22Rv1 (cell line): ENCODE results near the gene LCOR.

ENCODE experiments used
- H3K27ac ChIP-seq: fragments of 450-650 bp; 2 replicates; pipeline ENCODE4 v1.5.1; 2017
- CTCF ChIP-seq: fragments of 450-650 bp; IDR thresholded peaks from 2 replicates; pipeline ENCODE4 v1.5.1; 2017; ENCODE audit warnings: mild to moderate bottlenecking
- ZFX ChIP-seq: fragments of 450-650 bp; IDR thresholded peaks from 2 replicates; pipeline ENCODE4 v1.6.1; 2017; ENCODE audit warnings: antibody characterized with exemption, borderline replicate concordance

Gene LCOR

GRCh38 chr10:97000487-97001182 is 168.5 kb downstream of the LCOR start:
- no peak overlapping the region for H3K27ac ChIP-seq
- TF ChIP-seq CTCF (0 out of 2 replicates have a peak, but pooled peaks have one; percentile 7), ZFX (no peak)

- H3K27ac ChIP-seq, result no peak overlapping the region
- TF ChIP-seq CTCF (no peak), ZFX (no peak)
Measured at GRCh38 chr10:97001183-97001991, 169.3 kb downstream of the LCOR start.

- no peak overlapping the region for H3K27ac ChIP-seq
- no peak for TF ChIP-seq ZFX
- TF ChIP-seq CTCF, result no peak
Measured at GRCh38 chr10:97002670-97003069, 170.6 kb downstream of the LCOR start.

GRCh38 chr10:97003151-97003803 is 171.2 kb downstream of the LCOR start:
- TF ChIP-seq ZFX (no peak), CTCF (no peak)
- no peak overlapping the region for H3K27ac ChIP-seq

- H3K27ac ChIP-seq, result no peak overlapping the region
- TF ChIP-seq CTCF, result no peak
- TF ChIP-seq ZFX, result no peak
Measured at GRCh38 chr10:97003804-97004201, 171.7 kb downstream of the LCOR start.

GRCh38 chr10:97004591-97004990 is 172.5 kb downstream of the LCOR start:
- TF ChIP-seq CTCF (no peak), ZFX (no peak)
- H3K27ac ChIP-seq, result no peak overlapping the region
